Measurements from ENCODE around the gene NUP188. TPM values are rescaled to one million over a fixed set of nuclear protein-coding genes. Genes with fewer than 3 reads are reported as not detected.

NUP188 gene
- total and polyA plus RNA-seq, 2 of the 13 experiments (the other 11 are each of a cell fraction or from before 2014, with no cell fraction given): 28.0 to 38.5 TPM

GRCh38 chr9:128921881-128922763 lies 25.4 kb upstream of the NUP188 start (continued):
- TF ChIP-seq, protein P1, sequence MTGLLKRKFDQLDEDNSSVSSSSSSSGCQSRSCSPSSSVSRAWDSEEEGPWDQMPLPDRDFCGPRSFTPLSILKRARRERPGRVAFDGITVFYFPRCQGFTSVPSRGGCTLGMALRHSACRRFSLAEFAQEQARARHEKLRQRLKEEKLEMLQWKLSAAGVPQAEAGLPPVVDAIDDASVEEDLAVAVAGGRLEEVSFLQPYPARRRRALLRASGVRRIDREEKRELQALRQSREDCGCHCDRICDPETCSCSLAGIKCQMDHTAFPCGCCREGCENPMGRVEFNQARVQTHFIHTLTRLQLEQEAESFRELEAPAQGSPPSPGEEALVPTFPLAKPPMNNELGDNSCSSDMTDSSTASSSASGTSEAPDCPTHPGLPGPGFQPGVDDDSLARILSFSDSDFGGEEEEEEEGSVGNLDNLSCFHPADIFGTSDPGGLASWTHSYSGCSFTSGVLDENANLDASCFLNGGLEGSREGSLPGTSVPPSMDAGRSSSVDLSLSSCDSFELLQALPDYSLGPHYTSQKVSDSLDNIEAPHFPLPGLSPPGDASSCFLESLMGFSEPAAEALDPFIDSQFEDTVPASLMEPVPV (CRISPR knock-in tag; IDR thresholded peaks at IDR 0.05): peak; percentile 32; the same call in 1 of the 2 replicates
- no peak for TF ChIP-seq ZNF75D (CRISPR knock-in tag; IDR thresholded peaks at IDR 0.05; ENCODE audit: borderline replicate concordance)
- TF ChIP-seq GPN1 (CRISPR knock-in tag; IDR thresholded peaks at IDR 0.05; ENCODE audit: borderline replicate concordance): no peak
- TF ChIP-seq ATF7-NPFF (CRISPR knock-in tag; IDR thresholded peaks at IDR 0.05; ENCODE audit: low read depth): no peak
- no peak for TF ChIP-seq ZFP1 (CRISPR knock-in tag; IDR thresholded peaks at IDR 0.05)
- TF ChIP-seq U2AF2 (IDR thresholded peaks at IDR 0.05; ENCODE audit: low read depth, low read length): no peak
- no peak for TF ChIP-seq REL (CRISPR knock-in tag; conservative IDR thresholded peaks at IDR 0.05)
- TF ChIP-seq, protein P2, sequence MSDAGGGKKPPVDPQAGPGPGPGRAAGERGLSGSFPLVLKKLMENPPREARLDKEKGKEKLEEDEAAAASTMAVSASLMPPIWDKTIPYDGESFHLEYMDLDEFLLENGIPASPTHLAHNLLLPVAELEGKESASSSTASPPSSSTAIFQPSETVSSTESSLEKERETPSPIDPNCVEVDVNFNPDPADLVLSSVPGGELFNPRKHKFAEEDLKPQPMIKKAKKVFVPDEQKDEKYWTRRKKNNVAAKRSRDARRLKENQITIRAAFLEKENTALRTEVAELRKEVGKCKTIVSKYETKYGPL (CRISPR knock-in tag; IDR thresholded peaks at IDR 0.05): no peak
- TF ChIP-seq ZNF512 (CRISPR knock-in tag; IDR thresholded peaks at IDR 0.05): no peak
- no peak for TF ChIP-seq TRAFD1 (CRISPR knock-in tag; IDR thresholded peaks at IDR 0.05; ENCODE audit: borderline replicate concordance)
- no peak for TF ChIP-seq ZBTB3 (CRISPR knock-in tag; IDR thresholded peaks at IDR 0.05; ENCODE audit: borderline replicate concordance, low read depth)
- peak; percentile 26; the same call in 1 of the 2 replicates for TF ChIP-seq MIER3 (CRISPR knock-in tag; IDR thresholded peaks at IDR 0.05; ENCODE audit: borderline replicate concordance)
- no peak for TF ChIP-seq GTF3A (CRISPR knock-in tag; conservative IDR thresholded peaks at IDR 0.05)
- TF ChIP-seq SATB2 (CRISPR knock-in tag; IDR thresholded peaks at IDR 0.05): no peak
- no peak for TF ChIP-seq ZNF24 (IDR thresholded peaks at IDR 0.05)
- TF ChIP-seq, protein P3, sequence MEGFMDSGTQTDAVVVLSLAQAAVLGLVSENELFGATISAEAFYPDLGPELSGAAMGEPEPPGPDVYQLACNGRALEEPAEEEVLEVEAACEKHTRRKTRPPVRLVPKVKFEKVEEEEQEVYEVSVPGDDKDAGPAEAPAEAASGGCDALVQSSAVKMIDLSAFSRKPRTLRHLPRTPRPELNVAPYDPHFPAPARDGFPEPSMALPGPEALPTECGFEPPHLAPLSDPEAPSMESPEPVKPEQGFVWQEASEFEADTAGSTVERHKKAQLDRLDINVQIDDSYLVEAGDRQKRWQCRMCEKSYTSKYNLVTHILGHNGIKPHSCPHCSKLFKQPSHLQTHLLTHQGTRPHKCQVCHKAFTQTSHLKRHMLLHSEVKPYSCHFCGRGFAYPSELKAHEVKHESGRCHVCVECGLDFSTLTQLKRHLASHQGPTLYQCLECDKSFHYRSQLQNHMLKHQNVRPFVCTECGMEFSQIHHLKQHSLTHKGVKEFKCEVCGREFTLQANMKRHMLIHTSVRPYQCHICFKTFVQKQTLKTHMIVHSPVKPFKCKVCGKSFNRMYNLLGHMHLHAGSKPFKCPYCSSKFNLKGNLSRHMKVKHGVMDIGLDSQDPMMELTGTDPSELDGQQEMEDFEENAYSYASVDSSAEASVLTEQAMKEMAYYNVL (CRISPR knock-in tag; IDR thresholded peaks at IDR 0.05; ENCODE audit: borderline replicate concordance): no peak
- TF ChIP-seq ZNF121 (CRISPR knock-in tag; IDR thresholded peaks at IDR 0.05): no peak
- peak; percentile 60 for TF ChIP-seq HOXA5 (CRISPR knock-in tag; IDR thresholded peaks at IDR 0.05)
- no peak for TF ChIP-seq U2AF1 (optimal IDR thresholded peaks at IDR 0.05; ENCODE audit: low read depth, low read length)
- no peak for TF ChIP-seq THAP7 (CRISPR knock-in tag; IDR thresholded peaks at IDR 0.05)
- peak; percentile 68; the same call in 1 of the 2 replicates for TF ChIP-seq DMAP1 (CRISPR knock-in tag; IDR thresholded peaks at IDR 0.05)

All from HepG2 (cell line).